HT1080 (cell line): ENCODE data around the gene IKBKE. TPM values are rescaled to one million over a fixed set of nuclear protein-coding genes. Genes with fewer than 3 reads are reported as not detected.
A peak's percentile ranks its signal among the peaks of the same experiment; 100 is the strongest.

Experiments used
- DNase-seq: peaks from one replicate; pipeline ENCODE4 v3.0.0-alpha.2; 2015; ENCODE audit warnings: low read depth
- polyA plus RNA-seq, 2 experiments: library from polyadenylated mRNA; depleted of rRNA; stranded (reverse); fragments of >200 nt; gene quantifications; 2 replicates each; pipeline ENCODE4 v1.2.3, GENCODE V29; 2015
- total RNA-seq: library from RNA; depleted of rRNA; stranded (reverse); fragments of >200 nt; shearing (Covaris generic); gene quantifications from 2 replicates; pipeline ENCODE4 v1.2.3, GENCODE V29; 2014; rRNA removed

Gene IKBKE
- 13.8 and 14.3 TPM in 2 replicates for total RNA-seq
- 8.4 and 8.7 TPM in 2 replicates for polyA plus RNA-seq (2015; cell fraction: cytosol; rRNA removed)
- 16.1 and 18.6 TPM in 2 replicates for polyA plus RNA-seq (2015; cell fraction: nucleus; rRNA removed)

DNA sequence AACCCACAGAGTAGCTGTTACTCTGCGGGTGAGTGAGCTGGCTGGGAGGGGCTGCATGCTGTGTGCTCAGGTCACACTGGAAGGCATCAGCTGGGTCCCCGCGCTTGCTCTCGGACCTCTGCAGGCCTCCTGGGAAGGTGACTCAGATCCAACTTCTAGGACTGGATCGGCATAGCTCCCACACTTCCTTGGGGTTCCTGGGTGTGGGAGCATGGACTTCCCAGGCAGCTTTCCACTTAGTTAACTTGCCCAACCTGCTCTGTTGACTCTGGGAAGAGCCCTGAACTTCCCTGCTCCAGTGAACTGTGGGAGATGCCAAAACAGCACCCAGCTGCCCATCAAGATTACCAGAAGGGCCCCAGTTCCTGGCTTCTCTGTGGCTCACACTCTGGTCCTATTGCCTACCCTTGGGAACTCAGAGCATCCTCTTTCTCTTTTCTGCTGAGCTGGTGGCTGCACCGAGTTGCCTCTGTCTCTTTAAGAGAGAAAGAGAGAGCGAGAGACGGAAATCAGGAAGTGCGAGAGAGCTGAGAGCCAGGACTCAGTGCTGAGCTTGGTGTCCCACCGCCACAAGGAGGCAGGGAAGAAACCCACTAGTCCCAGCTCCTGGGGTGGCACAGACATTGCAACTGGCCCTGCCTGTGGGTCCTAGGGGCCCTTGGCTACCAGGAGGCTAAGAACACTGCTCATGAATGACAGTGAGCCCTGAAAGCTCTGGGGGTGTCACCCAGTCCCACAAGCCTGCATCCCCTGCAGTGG lies at the start of gene IKBKE:
Gene IKBKE, plus strand, starts transcription at position 544 of the 759 bp plus-strand sequence. CDS start 2,752 bp downstream, outside the sequence.
- peak; percentile 80 for DNase-seq

DNA sequence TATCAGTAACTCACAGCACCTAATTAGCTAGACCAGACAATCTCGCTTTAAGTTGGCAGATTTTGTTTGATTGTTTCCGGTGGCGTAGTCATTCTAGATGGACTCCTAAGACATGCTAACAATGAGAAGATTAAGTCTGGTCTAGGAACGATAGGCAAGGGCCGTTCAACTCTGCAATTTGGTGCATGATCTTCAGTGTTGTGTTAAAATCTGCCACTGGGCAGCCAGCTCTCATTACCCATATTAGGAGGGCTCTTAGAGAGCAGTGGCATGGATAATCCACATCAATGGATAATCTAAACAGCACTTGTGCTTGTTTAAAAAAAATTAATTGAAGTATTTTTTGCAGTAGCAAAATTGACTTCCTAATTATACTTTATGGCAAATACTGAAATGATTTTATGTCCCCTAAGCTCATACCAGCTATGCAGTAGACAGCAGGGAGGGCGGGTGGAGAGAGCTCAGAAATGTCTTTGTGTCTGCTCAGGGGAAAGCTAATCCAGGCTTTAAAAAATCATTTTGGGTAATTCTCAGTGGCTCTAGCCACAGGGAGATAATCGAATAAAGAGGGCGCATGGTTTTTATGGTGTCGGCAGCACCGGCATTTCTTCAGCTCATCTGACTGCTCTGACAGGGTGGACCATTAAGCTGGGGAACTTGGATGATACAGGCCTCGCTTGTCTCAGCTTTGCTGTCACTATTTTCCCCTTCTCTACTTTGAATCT lies 48.5 kb upstream of the IKBKE start:
- DNase-seq: no peak

DNA sequence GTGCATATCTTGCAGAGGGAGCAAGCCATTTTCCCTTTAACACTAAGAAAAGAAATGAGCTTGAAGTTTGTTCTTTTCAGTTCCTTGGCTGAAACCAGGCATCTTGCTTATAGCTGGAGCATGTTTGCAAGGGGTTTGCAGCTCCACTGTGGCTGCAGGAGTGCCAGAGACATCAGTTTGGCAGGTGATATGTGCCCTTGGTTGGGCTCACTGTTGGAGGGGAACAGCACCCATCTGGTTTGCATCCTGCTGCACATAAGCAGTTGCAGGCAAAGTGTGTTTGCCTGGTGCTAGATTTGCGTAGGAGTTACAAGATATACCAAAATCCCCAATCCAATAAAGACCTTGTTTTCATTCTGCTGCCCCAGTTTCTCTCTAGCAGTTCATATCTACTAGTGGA lies 47.8 kb upstream of the IKBKE start:
- DNase-seq: no peak

DNA sequence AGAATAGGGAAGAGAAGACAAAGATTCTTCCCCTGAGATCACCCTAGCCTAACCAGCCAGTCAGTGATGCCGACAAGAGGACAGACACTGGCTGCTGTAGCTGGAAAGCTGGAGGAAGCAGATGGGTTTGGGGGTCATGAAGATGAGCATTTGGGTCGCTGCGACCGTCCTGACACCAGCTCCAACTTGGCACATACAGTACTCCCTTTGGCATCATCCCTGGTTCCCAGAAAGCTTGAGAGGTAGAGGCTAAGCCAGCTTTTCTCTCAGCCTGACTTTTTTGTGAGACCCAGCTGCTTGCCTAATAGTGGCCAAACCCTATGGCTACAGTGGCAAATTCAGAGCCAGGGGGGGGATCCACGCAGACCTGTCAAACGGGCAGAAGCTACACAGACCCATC lies 43.0 kb upstream of the IKBKE start:
- no peak for DNase-seq

DNA sequence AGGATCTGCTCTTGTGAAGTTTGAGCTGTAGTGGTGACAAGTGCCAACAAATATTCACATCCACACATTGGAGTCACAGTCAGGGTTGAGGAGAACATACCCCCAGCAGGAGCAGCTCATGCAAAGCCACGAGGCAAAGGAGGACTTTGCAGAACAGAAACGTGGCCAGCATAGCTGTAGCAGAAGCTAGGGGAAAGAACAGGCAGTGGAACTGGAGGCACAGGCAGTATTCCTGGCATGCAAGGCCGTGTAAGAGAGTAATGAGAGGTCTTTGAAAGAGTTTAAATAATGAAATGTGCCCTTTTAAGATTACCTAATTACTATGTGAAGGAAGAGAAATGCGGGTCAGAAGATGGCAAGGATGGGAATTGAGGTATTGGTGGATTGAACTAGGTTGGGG lies 40.9 kb upstream of the IKBKE start:
- no peak for DNase-seq

DNA sequence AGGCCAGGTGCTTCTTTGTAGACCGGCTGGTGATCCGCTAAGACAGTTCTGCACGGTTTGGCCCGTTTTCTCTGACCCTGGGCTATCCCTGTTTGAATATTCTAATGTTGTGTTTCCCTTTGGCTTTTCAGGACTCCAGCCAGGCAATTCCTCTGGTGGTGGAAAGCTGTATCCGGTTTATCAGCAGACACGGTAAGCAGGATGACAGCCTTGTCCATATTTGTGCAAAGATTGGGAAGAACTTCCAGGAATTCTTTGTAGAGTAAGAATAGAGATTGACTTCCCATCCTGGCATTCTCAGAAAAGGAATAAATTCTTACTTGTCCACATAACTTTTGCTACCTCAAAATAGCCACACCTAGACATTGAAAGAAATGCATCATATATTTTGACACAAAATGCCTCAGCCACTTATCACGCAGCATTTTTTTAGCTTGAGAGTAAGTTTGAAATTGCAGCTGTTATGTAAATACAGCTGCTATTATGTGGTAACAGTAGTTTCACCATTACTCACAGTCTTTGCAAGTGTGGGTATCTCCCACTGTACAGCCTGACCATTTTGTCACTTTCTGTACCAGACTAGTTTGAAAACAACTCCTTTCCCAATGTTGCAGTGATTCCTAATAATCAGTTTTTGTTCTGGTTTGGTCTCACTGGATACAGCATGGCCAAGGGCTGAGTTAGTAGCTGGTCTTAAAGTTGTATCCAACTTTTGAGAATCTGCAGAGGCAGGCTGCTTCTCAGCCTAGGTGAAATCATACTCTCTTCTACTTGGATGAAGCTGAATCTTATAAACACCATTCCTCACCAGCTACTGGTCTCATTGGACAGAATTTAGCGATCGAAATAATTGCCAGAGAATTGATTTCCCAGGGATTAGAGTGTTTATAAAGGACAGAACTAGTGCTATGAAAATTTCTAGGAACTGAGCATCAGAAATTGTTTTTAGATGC lies 40.0 kb upstream of the IKBKE start:
- peak; percentile 32 for DNase-seq

DNA sequence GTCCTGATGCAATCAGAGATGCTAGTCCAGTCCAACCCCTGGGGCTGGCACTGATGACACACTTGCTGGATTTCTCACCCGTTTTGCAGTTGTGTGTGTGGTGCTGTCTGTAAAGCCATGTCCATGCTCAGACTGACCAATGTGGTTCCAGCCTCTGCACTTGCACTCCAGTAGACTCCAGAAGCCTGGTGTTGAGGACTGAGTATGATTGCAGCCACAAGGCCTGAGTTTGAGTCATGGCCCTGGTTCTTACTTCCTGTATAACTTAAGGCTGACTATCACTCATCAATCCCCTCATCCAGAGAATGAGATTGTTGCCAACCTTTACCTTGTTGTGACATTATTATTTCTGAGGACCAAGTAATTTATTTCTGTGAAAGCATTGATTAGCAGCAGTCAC lies 34.8 kb upstream of the IKBKE start:
- DNase-seq: peak; percentile 59

DNA sequence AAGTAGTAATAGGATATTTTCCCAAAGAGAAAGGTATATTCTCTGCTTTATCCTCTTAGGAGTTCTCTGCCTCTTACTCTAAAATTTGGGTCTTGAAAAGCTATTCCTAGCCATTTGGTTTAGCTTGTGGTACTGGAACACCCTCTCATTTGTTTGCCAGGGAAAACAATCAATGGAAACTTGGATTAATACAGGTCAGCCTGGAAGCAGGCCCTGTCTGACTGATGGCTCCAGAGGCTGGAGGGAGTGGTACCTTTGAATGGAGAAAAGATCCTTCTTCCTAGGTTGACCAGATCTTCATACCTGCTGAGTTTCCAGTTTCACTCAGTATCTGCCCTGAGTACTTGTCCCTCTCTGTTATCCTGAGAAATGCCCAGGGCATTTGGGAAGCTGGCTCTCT lies 31.7 kb upstream of the IKBKE start:
- no peak for DNase-seq

DNA sequence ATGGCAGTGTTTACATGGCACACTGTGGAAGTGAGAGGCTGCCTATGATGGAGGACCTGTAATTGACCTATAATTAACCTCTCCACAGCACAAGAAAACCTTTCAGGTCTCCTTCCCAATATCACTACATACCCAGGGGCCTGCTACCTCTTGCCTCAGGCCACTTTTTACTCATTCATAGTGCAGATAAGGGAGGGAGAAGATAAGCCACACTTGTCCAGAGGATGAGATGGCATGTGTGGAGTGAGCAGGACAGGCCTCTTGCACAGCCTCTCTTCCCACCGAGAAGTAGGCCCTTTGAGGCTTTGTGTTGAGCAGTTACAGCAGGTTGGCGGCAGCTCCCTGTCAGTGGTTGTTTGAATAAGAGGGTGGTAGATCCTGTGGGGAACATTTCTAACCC lies 31.1 kb upstream of the IKBKE start:
- DNase-seq: no peak

DNA sequence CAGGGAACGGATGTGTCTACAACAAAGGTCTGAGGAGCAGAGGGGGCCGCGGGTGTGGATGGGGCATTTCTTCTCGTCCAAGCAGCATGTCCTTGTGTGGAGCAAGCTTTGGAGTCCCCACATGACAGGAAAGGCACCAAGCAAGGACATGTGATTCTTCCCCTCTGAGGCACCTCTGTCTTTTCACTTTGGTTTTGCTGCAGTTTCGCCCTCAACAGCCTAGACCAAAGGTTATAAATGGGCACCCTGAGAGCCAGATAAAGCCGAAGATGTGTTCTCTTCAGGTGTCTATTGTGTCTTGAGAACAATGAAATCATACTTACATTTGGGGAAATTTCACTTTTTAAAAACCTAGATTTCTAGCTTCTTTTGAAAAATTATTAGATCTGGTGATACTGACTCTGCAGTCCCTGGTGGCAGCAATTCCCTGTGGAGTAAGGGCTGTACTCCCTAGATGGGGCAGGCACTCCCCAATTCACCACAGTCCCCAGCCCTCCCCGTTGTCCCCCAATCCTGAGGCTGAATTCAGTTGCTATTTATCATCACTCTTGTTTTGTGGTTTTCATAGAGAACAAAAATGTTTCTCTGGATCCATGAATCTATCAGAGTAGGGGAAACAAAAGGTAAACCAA lies 28.8 kb upstream of the IKBKE start:
- DNase-seq: no peak

DNA sequence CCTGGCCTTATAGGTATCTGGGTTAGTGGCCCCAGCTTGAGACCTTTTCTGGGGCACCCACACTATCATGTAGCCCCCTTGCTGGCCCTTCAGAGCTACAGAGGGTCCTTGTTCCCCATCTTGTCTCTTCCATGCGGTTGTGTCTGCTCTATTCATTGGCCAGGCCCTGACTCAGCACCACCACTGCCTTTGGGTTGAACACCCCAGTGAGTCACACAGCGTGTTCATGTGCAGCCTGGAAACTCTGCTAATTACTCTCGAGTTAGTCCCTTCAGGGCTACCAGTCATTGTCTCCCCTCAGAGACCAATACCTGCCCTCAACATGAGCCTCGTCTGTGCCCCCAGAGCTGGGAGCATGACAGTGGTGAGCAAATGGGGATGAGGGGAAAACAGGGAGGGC lies 28.2 kb upstream of the IKBKE start:
- peak; percentile 78 for DNase-seq

DNA sequence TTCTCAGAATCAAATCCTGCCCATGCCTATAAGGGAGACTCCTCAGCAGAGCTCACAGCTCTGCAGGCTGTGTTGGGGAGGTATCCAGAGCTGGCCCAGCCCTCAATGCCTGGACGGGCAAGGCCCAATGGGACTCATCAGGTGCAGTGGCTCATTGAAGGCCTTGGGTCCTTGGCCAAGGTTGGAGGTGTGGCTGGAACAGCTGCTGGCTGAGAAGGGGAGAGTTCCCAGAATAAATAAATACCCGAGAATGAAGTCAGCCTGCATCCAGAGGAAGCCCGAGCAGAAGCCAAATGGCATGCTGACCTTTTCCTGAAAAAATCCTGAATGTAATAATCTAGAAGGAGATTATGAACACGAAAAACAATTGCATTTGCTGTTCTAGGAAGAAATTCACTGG lies 25.2 kb upstream of the IKBKE start:
- no peak for DNase-seq

DNA sequence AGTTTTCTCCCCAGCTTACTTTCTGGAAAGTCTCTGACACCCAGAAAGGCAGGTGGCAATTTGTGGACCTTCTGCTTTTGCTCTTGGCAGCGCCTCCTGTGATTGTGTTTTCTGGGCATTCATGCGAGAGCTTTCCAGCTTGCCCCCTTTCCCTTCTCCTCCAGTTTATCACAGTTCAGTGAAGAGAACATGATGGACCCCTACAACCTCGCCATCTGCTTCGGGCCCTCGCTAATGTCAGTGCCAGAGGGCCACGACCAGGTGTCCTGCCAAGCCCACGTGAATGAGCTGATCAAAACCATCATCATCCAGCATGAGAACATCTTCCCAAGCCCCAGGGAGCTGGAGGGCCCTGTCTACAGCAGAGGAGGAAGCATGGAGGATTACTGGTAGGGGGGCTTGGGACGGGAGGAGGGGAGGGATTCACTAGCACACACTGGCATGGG lies 24.3 kb upstream of the IKBKE start:
- no peak for DNase-seq

DNA sequence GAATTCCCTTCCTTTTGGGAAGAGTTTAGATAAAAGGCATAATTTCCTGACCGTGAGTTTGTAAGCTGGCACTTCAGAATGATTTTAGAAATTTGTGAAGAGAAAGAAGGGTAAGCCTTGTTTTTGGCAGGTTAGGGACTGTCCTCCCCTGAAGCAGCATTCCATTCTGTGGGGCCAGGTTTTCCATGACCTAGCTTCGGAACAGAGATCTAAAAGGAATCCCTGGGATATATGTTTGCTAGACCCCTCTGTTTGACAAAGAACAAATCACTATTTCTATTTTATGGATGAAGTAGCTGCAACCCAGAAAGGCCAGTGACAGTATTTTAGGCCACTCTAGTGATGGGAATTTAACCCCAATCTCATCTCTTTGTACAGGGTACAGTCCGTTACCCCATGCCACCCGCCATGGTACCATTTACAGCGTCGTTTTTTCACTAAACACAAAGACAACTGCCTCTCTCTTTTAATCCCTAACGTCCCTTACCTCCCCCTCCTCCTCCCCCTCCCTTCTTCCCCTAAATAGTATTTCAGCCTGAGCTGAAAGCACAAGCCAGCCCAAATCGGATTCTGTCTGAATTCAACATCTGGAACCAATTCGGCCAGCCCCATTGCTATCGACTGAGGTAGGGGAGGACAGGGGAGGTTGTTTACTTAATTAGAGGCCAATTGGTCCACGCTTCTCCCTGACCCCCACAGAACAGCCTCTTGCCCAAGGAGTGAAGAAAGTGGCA lies 23.4 kb upstream of the IKBKE start:
- no peak for DNase-seq

DNA sequence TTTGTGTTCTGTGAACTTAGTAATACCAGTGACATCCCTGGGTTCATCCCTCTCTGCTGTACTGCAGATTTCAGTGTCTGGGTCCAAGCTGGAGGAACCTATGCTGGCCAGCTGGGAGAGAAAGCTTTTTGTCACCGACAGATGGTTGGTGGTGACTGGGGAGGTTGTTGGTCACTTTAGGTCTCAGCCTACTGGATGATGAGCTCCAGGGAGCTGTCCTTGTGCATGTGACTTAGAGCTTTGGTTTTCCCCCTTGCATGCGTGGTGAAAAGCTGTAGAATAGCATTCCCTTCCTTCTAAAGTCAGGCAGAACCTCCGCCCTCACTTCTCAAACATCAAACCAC lies 22.9 kb upstream of the IKBKE start:
- no peak for DNase-seq

DNA sequence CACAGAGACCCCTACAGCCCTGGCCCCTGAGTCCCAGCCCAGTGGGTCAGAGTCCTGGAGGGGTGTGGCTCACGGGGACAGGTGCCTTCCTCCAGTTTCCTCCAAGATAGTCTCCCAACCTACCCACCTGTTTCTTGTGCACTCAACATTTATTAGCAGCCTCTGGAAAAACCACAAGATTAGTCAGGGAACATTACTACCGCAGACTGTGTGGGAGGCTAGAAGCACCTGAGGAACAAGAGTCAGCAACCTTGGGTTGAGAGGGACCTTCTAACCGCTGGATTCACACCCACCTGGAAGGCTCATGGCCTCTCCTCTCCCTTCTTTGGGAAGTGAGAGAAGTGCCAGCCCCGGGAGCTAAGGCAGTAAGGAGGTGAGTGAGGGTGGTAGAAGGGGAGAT lies 22.5 kb upstream of the IKBKE start:
- DNase-seq: peak; percentile 27

DNA sequence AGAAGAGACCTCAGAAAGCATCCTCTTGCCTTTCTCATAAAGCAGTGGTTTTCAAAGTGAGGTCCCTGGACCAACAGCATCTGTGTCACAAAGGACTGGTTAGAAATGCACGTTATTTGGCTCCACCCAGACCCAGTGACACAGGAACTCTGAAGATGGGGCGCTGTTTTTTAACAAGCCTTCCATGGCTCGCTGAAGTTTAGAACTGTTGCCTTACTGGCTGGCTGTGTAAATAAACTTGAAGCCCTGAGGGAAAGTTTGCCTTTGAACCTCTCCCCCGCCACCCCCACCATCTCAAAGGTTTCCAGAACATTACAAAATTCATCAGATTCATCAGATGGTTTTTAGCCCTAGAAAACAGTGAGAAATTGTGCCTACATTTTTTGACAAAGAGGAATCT lies 21.8 kb upstream of the IKBKE start:
- no peak for DNase-seq

DNA sequence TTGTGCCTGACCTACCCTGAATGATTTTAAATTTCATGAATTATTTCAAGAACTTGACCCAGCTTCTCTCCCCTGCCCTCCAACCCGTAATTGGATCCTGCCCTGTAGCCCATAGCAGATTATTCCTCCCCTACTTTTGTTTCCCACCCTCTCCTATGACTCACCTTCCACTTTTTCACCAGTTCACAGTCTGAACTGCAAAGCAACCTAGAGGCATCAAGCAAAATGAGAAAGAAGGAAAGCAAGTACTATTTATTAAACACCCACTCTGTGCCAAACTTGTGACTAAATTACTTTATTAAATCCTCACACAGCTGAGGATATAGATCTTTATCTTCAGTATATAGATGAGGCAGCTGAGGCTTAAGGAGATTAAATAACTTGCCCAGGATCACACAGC lies 20.7 kb upstream of the IKBKE start:
- DNase-seq: peak; percentile 74

DNA sequence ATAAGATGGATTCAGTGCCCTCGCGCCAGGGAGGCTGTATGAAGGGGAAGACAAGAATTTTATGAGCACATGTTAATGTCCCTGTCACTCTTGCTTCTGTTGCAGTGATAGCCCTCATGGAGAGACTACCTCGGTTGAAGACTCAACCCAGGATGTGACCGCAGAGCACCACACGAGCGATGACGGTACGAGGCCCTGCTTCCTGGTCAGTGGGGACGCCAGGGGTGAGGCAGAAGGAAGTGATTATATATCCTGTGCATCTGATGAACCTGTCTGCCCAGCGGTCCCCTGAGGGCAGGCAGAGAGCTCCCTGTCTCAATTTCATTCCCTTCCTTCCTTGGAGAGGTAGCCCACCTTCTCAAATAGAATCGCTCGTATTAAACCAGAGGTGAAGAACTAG lies 20.0 kb upstream of the IKBKE start:
- no peak for DNase-seq

DNA sequence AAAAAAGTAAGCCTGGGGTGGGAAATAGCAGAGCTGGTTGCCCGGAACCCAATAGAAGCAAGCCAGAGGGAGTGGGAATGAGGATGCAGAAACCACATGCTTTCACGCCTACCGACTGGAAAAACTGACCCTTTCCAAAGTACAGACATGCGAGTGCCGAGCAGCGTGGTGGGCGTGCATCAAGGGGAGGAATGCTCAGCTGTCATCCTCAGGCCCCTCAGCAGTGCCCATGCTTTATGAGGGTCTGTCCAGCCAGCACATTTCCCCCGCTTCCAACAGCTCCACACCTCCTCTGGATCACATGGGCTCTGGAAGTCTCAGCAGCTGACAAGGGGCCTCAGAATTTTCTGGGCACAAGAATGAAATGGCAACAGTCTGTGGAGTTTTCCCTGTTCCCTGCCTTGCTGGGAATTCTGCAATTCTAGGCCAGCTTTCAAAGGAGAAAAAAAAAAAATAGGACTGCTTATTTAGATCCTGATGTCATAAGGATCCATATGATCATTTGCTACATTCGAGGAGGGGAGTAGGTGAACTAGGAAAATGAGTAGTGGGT lies 19.1 kb upstream of the IKBKE start:
- DNase-seq: no peak
